SK-N-SH (cell line): ENCODE measurements around the gene EPM2A. TPM values are rescaled to one million over a fixed set of nuclear protein-coding genes. Genes with fewer than 3 reads are reported as not detected.

Experiments
- CTCF ChIA-PET: fragments of 300-600, 350-600 bp; formaldehyde crosslinking; extraction: SDS; loops from one replicate; lab custom pipeline; 2021; lab: Yijun Ruan, JAX
- POLR2A ChIA-PET: fragments of 350-600 bp; sonication (Branson Sonifier 250); formaldehyde crosslinking; extraction: SDS; loops from one replicate; lab custom pipeline; 2020; ENCODE audit warnings: antibody characterized with exemption, inconsistent platforms; lab: Yijun Ruan, JAX
- DNase-seq: peaks from one replicate; pipeline ENCODE4 v3.0.0; 2012
- H2AFZ ChIP-seq: fragments of 200-600 bp; sonication (generic); 2 replicates; pipeline ENCODE4 v1.8.1; 2016; ENCODE audit warnings: antibody characterized with exemption, mild to moderate bottlenecking, low read depth
- H3F3A ChIP-seq: fragments of 200-600 bp; sonication (generic); replicated peaks from 2 replicates; pipeline ENCODE3; 2016; ENCODE audit warnings: antibody characterized with exemption, mild to moderate bottlenecking; ENCODE audit not compliant: insufficient read depth
- H3K27ac ChIP-seq, 2 experiments: fragments of 200-500 bp in 1 of 2; fragments of 200-600 bp in 1 of 2; sonication (Bioruptor generic) in 1 of 2; sonication (generic), shearing (Covaris generic) in 1 of 2; 2 replicates each; pipeline versions ENCODE4 v1.5.1 to v1.6.1; 2014 to 2016; ENCODE audit warnings: low read depth in 2 of 2, inconsistent platforms in 1 of 2, low read length in 1 of 2, mild to moderate bottlenecking in 1 of 2, mixed read lengths in 1 of 2
- H3K27me3 ChIP-seq: fragments of 200-600 bp; sonication (generic), shearing (Covaris generic); 2 replicates; pipeline ENCODE4 v1.6.1; 2016; ENCODE audit warnings: mixed run types; ENCODE audit not compliant: insufficient read depth
- H3K36me3 ChIP-seq, 2 experiments: fragments of 200-500 bp in 1 of 2; fragments of 200-600 bp in 1 of 2; sonication (Bioruptor generic) in 1 of 2; sonication (generic) in 1 of 2; replicated peaks in 1 of 2; 2 replicates each; pipeline versions ENCODE3 to v1.5.1; 2014 to 2016; ENCODE audit warnings: low read length in 1 of 2, mild to moderate bottlenecking in 1 of 2; ENCODE audit not compliant: insufficient read depth in 2 of 2, control insufficient read depth in 1 of 2
- H3K4me1 ChIP-seq, 2 experiments: fragments of 200-500 bp in 1 of 2; fragments of 200-600 bp in 1 of 2; sonication (Bioruptor generic) in 1 of 2; sonication (generic), shearing (Covaris generic) in 1 of 2; 2 replicates each; pipeline versions ENCODE4 v1.5.1 to v1.6.1; 2014 to 2016; ENCODE audit warnings: low read depth in 1 of 2, low read length in 1 of 2, mixed run types in 1 of 2; ENCODE audit not compliant: insufficient read depth in 2 of 2, control insufficient read depth in 1 of 2
- H3K4me2 ChIP-seq: fragments of 200-600 bp; sonication (generic), shearing (Covaris generic); 2 replicates; pipeline ENCODE4 v1.6.1; 2017; ENCODE audit warnings: mixed run types
- H3K4me3 ChIP-seq, 2 experiments: fragments of 200-500 bp in 1 of 2; fragments of 200-600 bp in 1 of 2; sonication (Bioruptor generic) in 1 of 2; sonication (generic), shearing (Covaris generic) in 1 of 2; 2 replicates each; pipeline versions ENCODE4 v1.5.1 to v1.8.1; 2014 to 2016; ENCODE audit warnings: low read depth in 2 of 2, inconsistent platforms in 1 of 2, low read length in 1 of 2, mild to moderate bottlenecking in 1 of 2, mixed read lengths in 1 of 2, moderate library complexity in 1 of 2
- H3K79me2 ChIP-seq: fragments of 200-600 bp; sonication (generic); 2 replicates; pipeline ENCODE4 v1.8.1; 2017; ENCODE audit warnings: mild to moderate bottlenecking; ENCODE audit not compliant: insufficient read depth
- H3K9ac ChIP-seq: fragments of 200-600 bp; sonication (generic); 2 replicates; pipeline ENCODE4 v1.6.1; 2017; ENCODE audit warnings: mixed run types
- H3K9me2 ChIP-seq: fragments of 200-600 bp; sonication (generic); 2 replicates; pipeline ENCODE4 v1.6.1; 2017; ENCODE audit warnings: mixed run types
- H3K9me3 ChIP-seq: fragments of 200-600 bp; sonication (generic); 2 replicates; pipeline ENCODE4 v1.6.1; 2017; ENCODE audit warnings: mixed run types, mild to moderate bottlenecking, moderate library complexity
- H4K20me1 ChIP-seq: fragments of 200-600 bp; sonication (generic); 2 replicates; pipeline ENCODE4 v1.6.1; 2017; ENCODE audit warnings: mild to moderate bottlenecking, mixed run types; ENCODE audit not compliant: insufficient read depth
- CHD2 ChIP-seq: fragments of 150-350 bp; IDR thresholded peaks from 2 replicates; pipeline ENCODE4 v1.6.1; 2018; ENCODE audit warnings: low read length; ENCODE audit not compliant: partially characterized antibody
- ELF1 ChIP-seq: IDR thresholded peaks from 2 replicates; pipeline ENCODE4 v1.4.0; 2012
- EP300 ChIP-seq, 2 experiments: IDR thresholded peaks; 2 replicates each; pipeline versions ENCODE4 v1.4.0 to v1.6.1; 2012; ENCODE audit warnings: borderline replicate concordance in 1 of 2, low read depth in 1 of 2, low read length in 1 of 2
- EZH2phosphoT487 ChIP-seq: fragments of 200-600 bp; sonication (generic); IDR thresholded peaks from 2 replicates; pipeline ENCODE4 v1.6.1; 2017; ENCODE audit warnings: low read depth, mixed run types, mild to moderate bottlenecking, antibody characterized with exemption, moderate library complexity, borderline replicate concordance
- FOSL2 ChIP-seq: IDR thresholded peaks from 2 replicates; pipeline ENCODE4 v1.4.0; 2012; ENCODE audit warnings: low read depth, mild to moderate bottlenecking, moderate library complexity, borderline replicate concordance
- GATA2 ChIP-seq: sonication (generic); formaldehyde crosslinking; IDR thresholded peaks from 2 replicates; pipeline ENCODE4 v1.5.0; 2020; ENCODE audit warnings: mild to moderate bottlenecking, missing genetic modification reagents
- MXI1 ChIP-seq: IDR thresholded peaks from 2 replicates; pipeline ENCODE4 v1.6.1; 2012; ENCODE audit warnings: mild to moderate bottlenecking, low read depth, low read length, improper control_type of control experiment
- NFIC ChIP-seq: IDR thresholded peaks from 2 replicates; pipeline ENCODE4 v1.4.0; 2012; ENCODE audit warnings: borderline replicate concordance
- NRF1 ChIP-seq: IDR thresholded peaks from 2 replicates; pipeline ENCODE4 v1.6.1; 2012; ENCODE audit warnings: low read depth, mild to moderate bottlenecking, low read length
- PBX3 ChIP-seq: IDR thresholded peaks from 2 replicates; pipeline ENCODE4; 2012
- POLR2AphosphoS5 ChIP-seq: IDR thresholded peaks from 2 replicates; pipeline ENCODE4 v1.6.1; 2012; ENCODE audit warnings: low read depth, low read length
- RAD21 ChIP-seq: IDR thresholded peaks from 2 replicates; pipeline ENCODE4 v1.6.1; 2012; ENCODE audit warnings: mild to moderate bottlenecking, low read length
- RCOR1 ChIP-seq: fragments of 150-350 bp; IDR thresholded peaks from 2 replicates; pipeline ENCODE4 v1.6.1; 2017; ENCODE audit warnings: antibody characterized with exemption, low read length
- REST ChIP-seq: IDR thresholded peaks from 2 replicates; pipeline ENCODE4 v1.6.1; 2012; ENCODE audit warnings: mild to moderate bottlenecking, low read depth, low read length, moderate library complexity
- SIN3A ChIP-seq: IDR thresholded peaks from 2 replicates; pipeline ENCODE4 v1.6.1; 2012; ENCODE audit warnings: low read depth, mild to moderate bottlenecking, low read length, moderate library complexity, borderline replicate concordance
- SMC3 ChIP-seq: IDR thresholded peaks from 2 replicates; pipeline ENCODE4 v1.6.1; 2012; ENCODE audit warnings: low read depth, low read length, improper control_type of control experiment
- TAF1 ChIP-seq: IDR thresholded peaks from 2 replicates; pipeline ENCODE4 v1.6.1; 2012; ENCODE audit warnings: low read depth, mild to moderate bottlenecking, low read length, moderate library complexity, borderline replicate concordance
- TCF12 ChIP-seq: IDR thresholded peaks from 2 replicates; pipeline ENCODE4 v1.4.0; 2012
- TEAD4 ChIP-seq: IDR thresholded peaks from 2 replicates; pipeline ENCODE4 v1.4.0; 2012; ENCODE audit warnings: mild to moderate bottlenecking, borderline replicate concordance; ENCODE audit not compliant: insufficient read depth
- WGBS: methylation state at CpG from one replicate; pipeline ENCODE4 v1.1.6; 2017; ENCODE audit warnings: low lambda C conversion rate; 5-methylcytosine and 5-hydroxymethylcytosine counted together
- polyA plus RNA-seq, 3 experiments: library from polyadenylated mRNA; depleted of rRNA; stranded (reverse); fragments of >200 nt; gene quantifications; 2 replicates each; pipeline ENCODE4 v1.2.3, GENCODE V29; 2012

EPM2A gene
- polyA plus RNA-seq, 1 of the 3 experiments (the other 2 are of a cell fraction) = 2.7 TPM

- H4K20me1 ChIP-seq = no peaks in the 10 kb centered on the region
- H3K4me2 ChIP-seq = no peak overlapping the region
- H3K4me1 ChIP-seq = peaks cover 0 to 3% of the 10 kb centered on the region in 2 experiments; a peak in 2 of 4 replicates
- H3K36me3 ChIP-seq = no peaks in the 10 kb centered on the region
- TF ChIP-seq EZH2phosphoT487 (no peak), RAD21 (peak; percentile 31; the same call in 1 of the 2 replicates)
- DNase-seq = no peak
- H3K27me3 ChIP-seq = no peaks in the 10 kb centered on the region
- H3F3A ChIP-seq = no peaks in the 10 kb centered on the region
- POLR2A ChIA-PET = no interaction called here
- H3K9ac ChIP-seq = no peak overlapping the region
- CTCF ChIA-PET = no interaction called here
- no peak overlapping the region for H2AFZ ChIP-seq
- H3K9me2 ChIP-seq = no peaks in the 10 kb centered on the region
- no peaks in the 10 kb centered on the region for H3K79me2 ChIP-seq
- H3K4me3 ChIP-seq = no peak overlapping the region
- H3K9me3 ChIP-seq = no peaks in the 10 kb centered on the region
- H3K27ac ChIP-seq = no peak overlapping the region
These were observed 26.3 kb upstream of the EPM2A start for GRCh38 chr6:145761584-145761983.

- POLR2A ChIA-PET = no interaction called here
- DNase-seq = no peak
- Histone ChIP-seq H3K79me2 (no peaks in the 10 kb centered on the region), H4K20me1 (no peaks in the 10 kb centered on the region), H3K9me3 (no peaks in the 10 kb centered on the region), H2AFZ (no peak overlapping the region), H3K27me3 (no peaks in the 10 kb centered on the region), H3K4me1 (peaks cover 3 to 5% of the 10 kb centered on the region in 2 experiments; a peak in 3 of 4 replicates), H3F3A (peaks cover 3% of the 10 kb centered on the region), H3K36me3 (no peaks in the 10 kb centered on the region), H3K4me2 (no peak overlapping the region), H3K27ac (no peak overlapping the region), H3K4me3 (no peak overlapping the region), H3K9ac (no peak overlapping the region), H3K9me2 (no peaks in the 10 kb centered on the region)
- CTCF ChIA-PET = no interaction called here
- WGBS = 87% methylated on average over 4 of the region's 4 CpGs
- TF ChIP-seq TAF1 = no peak
- TF ChIP-seq RCOR1 = no peak
- TF ChIP-seq NRF1 = no peak
- TF ChIP-seq GATA2 = no peak
- TF ChIP-seq POLR2AphosphoS5 = no peak
- TF ChIP-seq RAD21 = no peak
- no peak for TF ChIP-seq SIN3A
- TF ChIP-seq MXI1 = no peak
- no peak for TF ChIP-seq TCF12
- TF ChIP-seq ELF1 = no peak
- no peak for TF ChIP-seq CHD2
- no peak for TF ChIP-seq FOSL2
- no peak for TF ChIP-seq SMC3
These were observed 22.8 kb upstream of the EPM2A start for GRCh38 chr6:145758113-145758512.

GRCh38 chr6:145756170-145756662 lies 20.9 kb upstream of the EPM2A start:
- no peaks in the 10 kb centered on the region for H3K9me2 ChIP-seq
- no peak overlapping the region for H3K4me3 ChIP-seq
- H4K20me1 ChIP-seq = no peaks in the 10 kb centered on the region
- H3K27me3 ChIP-seq = no peaks in the 10 kb centered on the region
- H3K4me2 ChIP-seq = no peak overlapping the region
- TF ChIP-seq NFIC (peak; percentile 79), GATA2 (peak; percentile 57), REST (no peak), RAD21 (no peak), TEAD4 (0 out of 2 replicates have a peak, but pooled peaks have one; percentile 13), EP300 (IDR thresholded peaks at IDR 0.05; ENCODE audit: borderline replicate concordance in 1 of 2, low read depth in 1 of 2, low read length in 1 of 2) (peak in 1 of 2 experiments; percentile 57; a peak in 1 of 4 replicates), RCOR1 (peak; percentile 78), CHD2 (peak; percentile 21), PBX3 (peak; percentile 29; the same call in 1 of the 2 replicates), POLR2AphosphoS5 (peak; percentile 30; the same call in 1 of the 2 replicates), TCF12 (peak; percentile 23; the same call in 1 of the 2 replicates)
- H3K9ac ChIP-seq = no peak overlapping the region
- H3K79me2 ChIP-seq = no peaks in the 10 kb centered on the region
- ChIA-PET CTCF (no interaction called here), POLR2A (no interaction called here)
- no peaks in the 10 kb centered on the region for H3K9me3 ChIP-seq
- peaks cover 3% of the 10 kb centered on the region for H3F3A ChIP-seq
- H3K36me3 ChIP-seq = no peaks in the 10 kb centered on the region
- H3K4me1 ChIP-seq = peaks cover 3 to 5% of the 10 kb centered on the region in 2 experiments; a peak in 3 of 4 replicates
- H3K27ac ChIP-seq = peak overlapping the region in 1 of 2 experiments; percentile 62; a peak in 1 of 4 replicates
- peak; percentile 39 for DNase-seq
- H2AFZ ChIP-seq = peak overlapping the region; percentile 2; the same call in 1 of the 2 replicates
- 0% methylated on average over 1 of the region's 1 CpG for WGBS
